ENCODE measurements around the gene AP1M2.
A peak's percentile ranks its signal among the peaks of the same experiment; 100 is the strongest.

The AP1M2 gene

DNA sequence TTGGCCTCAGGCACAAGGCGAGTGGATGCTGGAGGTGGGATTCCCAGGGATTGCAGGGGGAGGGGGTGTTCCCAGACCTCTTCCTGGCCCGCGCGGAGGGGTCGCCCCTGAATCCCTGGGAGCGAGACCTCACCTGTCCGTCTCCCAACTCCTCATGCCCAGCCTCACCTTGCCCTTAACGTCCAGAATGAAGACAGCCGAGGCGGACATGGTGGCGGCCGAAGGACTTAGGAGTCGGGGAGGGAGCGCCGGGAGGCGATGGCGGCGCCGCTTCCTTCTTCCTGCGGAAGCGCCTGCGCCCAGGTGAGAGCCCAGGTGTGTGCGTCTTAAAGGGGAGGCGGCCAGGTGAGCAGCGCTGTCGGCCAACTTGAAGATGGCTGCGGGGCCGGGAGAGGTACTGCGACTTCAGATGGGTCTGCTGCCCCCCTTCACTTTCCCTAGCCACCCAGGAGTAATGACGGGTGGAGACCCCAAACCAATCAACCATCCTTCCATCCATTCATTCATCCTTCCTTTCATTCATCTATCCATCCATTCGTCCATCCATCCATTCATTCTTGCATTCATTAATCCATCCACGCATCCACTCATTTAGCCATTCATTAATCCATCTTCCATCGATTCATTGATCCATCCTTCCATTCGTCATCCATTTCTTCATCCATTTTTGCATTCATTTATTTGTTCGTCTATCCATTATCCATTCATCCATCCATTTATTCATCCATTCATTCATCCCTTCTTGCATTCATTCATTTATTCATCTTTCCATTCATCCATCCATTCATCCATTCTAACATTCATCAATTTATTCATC is at the start of gene AP1M2:
AP1M2 (minus strand) TSS at position 291 of the 817 bp plus-strand sequence; CDS start at position 210, 81 bp downstream.
- DNase-seq = no peak

DNA sequence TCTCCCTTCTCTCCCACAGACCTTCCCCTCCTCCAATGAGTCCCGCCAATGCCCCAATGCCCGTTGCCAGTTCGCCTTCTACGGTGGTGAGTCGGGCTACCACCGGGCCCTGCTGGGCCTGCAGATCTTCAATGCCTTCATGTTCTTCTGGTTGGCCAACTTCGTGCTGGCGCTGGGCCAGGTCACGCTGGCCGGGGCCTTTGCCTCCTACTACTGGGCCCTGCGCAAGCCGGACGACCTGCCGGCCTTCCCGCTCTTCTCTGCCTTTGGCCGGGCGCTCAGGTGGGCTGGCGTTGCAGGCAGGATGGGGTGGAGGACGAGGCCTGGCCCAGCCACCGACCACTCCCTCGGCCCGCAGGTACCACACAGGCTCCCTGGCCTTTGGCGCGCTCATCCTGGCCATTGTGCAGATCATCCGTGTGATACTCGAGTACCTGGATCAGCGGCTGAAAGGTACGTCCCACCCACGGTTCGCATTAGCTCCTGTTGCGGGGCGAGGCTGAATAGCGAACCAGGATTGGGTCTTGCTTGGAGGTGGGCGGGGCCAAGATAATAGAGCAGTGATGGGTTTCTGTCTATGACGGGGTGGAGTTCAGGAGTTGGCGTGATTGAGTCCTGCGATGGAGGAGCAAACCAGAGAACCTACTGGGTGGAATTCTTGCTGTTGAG is 49.3 kb upstream of the AP1M2 start:
- no peak for DNase-seq

DNA sequence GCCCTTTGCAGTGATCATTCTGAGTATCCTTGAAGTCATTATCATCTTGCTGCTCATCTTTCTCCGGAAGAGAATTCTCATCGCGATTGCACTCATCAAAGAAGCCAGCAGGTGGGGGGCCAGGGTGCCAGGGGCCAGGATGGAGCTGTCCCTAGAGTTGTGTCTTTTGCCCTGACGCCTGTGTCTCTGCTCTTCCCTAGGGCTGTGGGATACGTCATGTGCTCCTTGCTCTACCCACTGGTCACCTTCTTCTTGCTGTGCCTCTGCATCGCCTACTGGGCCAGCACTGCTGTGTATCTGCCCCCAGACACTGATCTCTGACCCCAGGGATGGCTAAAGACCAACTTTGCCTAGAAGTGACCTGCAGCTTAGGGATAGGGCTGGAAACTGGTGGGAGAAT is 47.9 kb upstream of the AP1M2 start:
- no peak for DNase-seq

DNA sequence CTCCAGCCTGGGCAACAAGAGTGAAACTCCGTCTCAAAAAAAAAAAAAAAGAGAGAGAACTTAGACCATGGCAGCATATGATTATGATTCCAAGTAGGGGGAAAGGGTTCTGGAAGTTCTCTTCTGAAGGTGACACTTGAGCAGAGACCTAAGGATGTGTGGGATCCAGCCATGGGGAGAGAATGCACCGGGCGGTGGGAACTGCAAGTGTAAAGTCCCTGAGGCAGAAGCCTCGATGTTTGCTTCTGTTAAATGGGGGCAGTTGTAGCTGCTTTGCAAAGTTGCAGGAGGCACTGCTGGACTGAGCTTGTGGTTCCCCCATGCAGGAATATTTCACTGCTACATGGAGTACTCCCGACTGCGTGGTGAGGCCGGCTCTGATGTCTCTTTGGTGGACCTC is 47.3 kb upstream of the AP1M2 start:
- DNase-seq = no peak

DNA sequence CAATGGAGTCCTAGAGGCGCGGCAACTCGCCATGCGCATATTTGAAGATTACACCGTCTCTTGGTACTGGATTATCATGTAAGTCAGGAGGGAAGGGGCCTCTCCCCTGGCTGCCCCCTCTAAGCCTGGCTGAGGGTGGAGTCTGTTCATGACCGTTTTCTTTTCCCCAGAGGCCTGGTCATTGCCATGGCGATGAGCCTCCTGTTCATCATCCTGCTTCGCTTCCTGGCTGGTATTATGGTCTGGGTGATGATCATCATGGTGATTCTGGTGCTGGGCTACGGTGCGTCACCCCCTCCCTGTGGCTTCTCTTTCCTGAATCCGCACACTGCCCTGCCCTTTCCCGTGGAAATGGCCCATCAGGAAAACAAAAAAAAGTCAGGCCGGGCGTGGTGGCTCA is 44.8 kb upstream of the AP1M2 start:
- no peak for DNase-seq

DNA sequence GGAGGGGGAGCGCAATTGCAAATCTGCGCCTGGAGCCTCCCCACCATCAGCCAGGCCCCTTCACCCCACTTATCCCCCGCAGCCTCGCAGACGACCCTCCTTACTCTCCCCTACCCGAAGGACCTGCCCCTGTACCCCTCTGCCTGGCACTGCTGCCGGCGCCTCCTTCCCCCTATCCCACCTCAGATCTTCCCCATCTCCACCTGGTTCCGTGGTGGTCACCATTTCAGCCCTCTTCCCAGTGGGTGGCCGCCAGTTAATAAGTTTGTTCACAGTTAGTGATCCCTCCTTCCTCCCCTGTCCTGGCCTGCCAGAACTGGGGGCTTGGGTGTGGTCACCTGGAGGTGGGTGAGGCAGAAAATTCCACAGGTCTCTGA is 38.6 kb upstream of the AP1M2 start:
- no peak for DNase-seq

DNA sequence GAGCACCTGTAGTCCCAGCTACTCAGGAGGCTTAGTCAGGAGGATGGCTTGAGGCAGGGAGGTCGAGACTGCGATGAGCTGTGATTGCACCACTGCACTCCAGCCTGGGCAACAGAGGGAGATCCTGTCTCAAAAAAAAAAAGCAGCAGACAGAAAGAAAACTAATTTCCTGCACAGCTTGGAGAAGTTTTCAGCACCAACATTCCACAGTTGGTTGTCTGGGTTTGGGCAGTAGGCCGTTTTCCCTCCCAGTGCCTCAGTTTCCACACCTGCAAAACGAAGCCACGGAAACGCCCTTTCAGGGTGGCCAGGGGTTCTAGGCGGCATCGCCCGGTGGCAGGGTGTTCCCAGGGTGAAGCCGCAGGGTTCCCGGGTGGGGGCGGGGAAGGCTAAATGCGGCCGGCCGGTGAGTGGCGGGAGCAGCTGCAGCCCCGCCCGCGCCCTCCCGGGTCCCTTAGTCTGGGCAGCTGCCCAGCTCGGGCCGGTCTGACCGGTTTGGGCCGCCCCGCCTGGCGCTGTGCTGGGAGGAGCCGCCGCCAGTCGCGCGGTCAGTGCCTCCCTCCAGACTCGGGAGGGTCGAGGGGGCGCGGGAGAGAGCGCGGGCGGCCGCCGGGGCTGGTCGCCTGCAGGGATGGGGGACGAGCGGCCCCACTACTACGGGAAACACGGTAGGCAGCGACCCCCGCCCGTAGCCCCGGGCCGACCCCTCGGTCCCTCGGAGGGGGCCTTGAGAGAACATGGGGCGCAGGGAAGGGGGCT is 38.1 kb upstream of the AP1M2 start, which contains the start of gene SLC44A2:
SLC44A2 (plus strand) TSS at position 551 of the 759 bp plus-strand sequence; CDS start at position 632, 81 bp downstream.
- no peak for DNase-seq

DNA sequence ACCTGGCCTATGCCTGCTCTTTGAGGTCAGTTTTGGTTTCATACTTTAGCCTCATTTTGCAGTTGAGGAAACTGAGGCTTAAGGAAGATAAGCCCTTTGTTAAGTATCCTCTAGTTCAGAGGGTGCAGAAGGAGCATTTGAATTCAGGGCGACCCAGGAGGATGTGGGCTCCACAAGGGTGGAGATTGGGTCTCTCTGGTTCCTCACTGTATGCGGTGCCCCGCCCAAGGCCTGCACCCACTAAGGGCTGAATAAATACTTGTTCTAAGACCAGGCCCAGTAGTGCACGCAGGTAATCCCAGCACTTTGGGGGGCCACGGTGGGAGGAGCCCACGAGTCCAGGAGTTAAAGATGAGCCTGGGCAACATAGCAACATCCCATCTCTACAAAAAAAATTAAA is 37.5 kb upstream of the AP1M2 start:
- no peak for DNase-seq

DNA sequence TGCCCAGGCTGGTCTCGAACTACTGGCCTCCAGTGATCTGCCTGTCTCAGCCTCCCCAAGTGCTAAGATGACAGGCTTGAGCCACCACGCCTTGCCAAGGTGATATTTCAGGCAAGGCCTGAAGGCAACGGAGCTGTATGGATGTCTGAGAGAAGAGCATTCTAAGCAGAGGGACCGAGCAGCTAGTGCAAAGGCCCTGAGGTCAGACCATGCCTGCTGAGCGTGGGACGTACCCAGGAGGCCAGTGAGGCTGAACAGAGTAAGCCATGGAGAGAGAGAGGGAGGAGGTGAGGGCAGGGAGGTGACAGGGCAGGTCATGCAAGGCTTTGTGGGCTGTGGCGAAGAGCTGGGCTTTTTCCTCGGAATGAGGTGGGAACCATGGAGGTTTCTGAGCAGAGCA is 34.9 kb upstream of the AP1M2 start:
- no peak for DNase-seq

DNA sequence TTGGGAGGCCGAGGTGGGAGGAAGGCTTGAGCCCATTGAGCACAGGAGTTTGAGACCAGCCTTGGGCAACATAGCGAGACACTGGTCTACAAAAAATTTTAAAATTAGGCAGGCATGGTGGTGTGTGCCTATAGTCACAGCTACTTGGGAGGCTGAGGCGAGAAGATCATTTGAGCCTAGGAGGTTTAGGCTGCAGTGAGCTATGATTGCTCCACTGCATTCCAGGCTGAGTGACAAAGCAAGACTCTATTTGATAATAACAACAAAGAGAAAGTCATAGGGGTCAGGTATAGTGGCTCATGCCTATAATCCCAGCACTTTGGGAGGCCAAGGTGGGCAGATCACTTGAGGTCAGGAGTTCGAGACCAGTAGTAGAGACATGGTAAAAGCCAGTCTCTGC is 33.7 kb upstream of the AP1M2 start:
- no peak for DNase-seq

DNA sequence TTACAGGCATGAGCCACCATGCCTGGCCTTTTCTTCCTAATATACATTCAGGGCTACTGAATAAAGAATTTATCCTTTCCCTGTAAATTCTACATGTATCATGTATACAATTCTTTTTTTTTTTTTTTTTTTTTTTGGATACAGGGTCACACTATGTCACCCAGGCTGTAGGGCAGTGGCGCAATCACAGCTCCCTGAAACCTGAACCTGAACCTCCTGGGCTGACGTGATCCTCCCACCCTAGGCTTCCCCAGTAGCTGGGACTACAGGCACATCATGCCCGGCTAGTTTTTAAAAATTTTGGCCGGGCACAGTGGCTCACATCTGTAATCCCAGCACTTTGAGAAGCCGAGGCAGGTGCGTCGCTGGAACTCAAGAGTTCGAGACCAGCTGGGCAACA is 31.7 kb upstream of the AP1M2 start:
- DNase-seq = no peak

DNA sequence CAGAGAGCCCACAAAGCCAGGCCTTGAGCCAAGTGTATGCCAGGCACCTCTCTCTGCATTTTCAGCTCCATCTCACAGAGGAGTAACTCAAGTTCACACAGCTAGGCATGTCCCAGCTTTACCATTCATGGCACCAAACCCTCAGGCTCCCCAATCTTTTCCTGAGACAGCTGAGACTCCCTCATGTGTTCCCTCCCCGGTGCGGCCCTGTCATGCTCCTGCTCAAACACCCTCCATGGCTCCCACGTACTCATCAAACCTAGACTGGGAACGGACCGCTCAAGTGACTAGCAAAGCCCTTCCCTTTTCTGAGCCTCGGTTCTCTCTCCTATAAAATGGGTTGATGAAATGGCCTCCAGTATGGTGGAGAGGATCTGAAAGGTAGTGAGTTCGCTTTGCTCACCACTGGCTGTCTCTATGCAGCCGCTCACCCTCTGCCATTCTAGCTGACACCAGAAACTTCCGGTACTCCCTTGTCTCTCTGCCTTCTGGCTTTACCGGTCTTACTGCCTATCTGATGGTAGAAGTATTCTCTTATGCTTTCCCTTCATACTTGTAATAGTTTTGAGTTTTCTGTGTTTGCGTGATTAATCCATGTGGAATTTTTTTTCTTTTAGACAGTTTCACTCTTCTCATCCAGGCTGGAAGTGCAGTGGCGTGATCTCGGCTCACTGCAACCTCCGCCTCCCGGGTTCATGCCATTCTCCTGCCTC is 30.5 kb upstream of the AP1M2 start:
- DNase-seq = no peak

DNA sequence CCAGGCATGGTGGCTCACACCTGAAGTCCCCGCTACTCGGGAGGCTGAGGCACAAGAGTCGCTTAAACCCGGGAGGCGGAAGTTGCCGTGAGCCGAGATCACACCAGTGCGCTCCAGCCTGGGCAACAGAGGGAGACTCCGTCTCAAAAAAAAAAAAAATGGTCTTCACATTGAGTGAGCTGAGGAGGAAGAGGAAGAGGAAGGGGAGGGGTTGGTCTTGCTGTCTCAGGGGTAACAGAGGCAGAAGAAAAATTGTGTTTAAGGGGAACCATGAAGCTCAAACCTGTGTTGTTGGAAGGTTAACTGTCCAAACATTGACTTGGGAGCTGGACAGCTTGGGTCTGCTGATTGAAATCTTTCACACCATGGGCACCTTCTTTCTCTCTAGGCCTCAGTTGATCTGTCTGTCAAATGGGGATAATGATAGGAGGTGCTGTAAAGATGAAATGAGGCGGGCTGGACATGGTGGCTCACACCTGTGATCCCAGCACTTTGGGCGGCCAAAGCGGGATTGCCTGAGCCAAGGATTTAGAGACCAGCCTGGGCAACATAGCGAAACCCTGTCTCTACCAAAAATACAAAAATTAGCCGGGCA is 28.4 kb upstream of the AP1M2 start:
- no peak for DNase-seq

DNA sequence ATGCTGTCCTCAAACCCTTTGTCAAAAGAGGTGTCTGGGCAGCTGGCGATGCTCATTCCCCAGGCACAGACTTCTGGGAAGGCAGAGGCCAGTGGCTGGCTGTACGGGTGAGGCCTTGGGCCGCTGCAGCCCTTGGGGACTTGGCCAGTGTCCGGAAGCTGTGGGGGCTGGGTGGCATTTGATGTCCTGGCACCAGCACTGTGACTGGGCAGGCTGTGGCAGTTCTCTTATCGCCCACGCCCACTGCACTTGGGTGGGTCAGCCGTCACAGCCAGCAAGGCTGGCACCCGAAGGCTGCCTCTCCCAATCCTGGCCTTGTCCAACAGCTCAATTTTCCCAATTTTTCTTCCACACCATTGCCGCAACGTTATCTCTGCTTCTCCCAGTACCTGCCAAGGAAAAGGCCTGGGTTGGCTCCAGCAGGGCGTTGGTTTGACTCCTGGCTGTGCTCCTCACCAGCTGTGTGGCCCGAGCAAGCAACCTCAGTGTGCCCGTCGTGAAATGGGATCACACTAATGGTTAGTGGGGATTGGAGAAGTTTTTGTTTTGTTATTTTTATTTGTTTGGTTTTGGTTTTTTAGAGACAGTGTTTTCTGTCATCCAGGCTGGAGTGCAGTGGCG is 25.5 kb upstream of the AP1M2 start:
- DNase-seq = no peak

DNA sequence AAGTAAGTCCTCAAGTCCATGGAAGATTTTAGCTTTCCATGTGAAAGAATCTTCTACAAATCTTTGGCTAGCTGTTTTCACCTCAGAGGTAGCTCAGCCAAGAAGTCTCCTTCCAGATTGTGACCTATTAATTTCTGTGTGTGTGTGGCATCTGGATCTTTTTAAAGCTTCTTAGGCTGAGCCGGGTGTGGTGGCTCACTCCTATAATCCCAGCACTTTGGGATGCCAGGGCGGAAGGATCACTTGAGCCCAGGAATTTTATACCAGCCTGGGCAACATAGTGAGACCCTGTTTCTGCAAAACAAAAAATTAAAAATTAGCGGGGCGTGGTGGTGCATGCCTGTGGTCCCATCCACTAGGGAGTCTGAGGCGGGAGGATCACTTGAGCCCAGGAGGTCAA is 24.8 kb upstream of the AP1M2 start:
- DNase-seq = no peak

DNA sequence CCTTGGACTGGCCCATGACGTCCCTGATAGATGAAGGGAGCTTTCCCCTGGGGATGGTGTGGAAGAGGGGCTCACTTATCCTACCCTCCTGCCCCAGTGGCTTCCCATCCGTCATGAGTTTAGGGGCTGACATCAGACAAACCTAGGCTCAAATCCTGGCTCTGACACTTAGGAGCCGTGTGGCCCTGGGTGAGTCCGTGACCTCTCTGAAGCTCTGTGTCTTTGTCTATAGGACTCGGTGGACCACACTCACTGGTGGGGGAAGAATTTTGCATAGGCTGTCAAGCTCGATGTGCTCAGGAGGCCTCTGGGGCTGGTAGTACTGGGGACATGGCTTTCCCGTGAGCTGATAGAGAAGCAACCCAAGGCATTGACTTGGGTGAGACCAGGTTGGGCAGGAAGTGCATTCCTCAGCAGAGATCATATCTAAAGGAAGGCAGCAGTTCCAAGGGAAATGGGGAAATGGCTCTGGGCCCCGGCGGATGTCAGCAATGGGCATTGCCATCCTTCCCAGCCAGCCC is 17.4 kb upstream of the AP1M2 start:
- peak; percentile 52 for DNase-seq

DNA sequence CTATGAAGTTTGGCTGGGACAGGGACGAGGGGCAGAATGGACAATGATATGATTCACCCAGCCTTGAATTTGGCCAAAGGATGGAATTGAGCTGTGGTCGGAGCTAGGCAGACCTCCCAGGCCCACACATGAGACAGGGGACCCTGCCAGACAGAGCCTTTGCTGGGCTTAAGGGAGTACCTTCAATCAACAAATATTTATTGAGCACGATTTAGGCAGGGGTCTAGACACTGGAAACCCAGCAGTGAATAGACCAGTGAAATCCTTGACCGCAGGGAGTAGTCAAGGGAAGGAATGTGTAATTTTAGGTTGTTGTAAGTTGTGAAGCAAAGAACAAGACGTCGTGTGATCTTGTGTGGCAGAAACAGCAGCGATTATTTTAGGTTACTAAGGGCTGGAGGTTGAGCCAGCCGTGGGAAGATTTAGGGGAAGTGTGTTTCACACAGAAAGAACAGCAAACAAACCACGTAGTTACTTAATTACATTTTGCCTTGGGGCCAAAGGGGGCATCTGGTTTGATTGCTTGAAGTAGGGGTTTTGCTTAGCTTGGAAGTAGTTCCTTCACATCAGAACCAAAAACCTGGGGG is 16.9 kb upstream of the AP1M2 start:
- DNase-seq = no peak

DNA sequence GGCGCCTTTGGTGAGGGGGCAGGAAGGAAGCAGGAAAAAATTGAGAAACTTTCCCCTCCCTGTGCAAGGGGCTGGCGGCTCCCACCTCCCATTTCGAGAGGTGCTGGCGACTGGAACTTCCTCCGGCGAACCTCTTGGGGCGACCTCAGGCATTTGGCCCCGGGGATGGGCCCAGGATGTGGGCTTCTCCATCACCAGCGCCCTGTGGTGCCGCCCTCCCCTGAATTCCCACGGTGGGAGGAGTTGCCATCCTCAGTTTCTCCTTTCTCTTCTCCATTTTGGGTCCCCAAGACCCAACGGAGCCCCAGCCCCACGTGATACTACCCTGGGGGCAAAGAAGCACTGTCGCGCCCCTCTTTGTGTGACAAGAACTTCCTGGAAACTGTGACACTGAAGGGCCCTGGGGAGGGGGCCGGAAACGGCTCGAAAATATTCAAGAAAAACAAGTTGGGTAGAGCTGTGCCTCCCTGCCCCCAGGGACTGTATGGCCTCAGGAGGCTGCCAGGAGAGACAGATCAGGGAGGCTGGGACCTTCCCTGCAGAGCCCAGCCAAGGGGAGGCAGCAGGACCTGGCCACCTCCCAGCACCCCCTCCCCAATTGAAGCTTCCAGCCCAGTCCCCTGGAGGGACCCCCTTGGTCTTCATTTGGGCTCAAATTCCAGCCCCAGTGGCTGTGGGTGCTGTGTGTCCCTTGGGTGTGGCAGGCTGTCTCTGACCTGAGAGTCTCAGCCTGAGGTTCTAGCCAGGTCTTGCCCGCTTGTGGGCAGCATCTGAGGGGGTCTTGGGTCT is 16.2 kb upstream of the AP1M2 start:
- DNase-seq = peak; percentile 80

DNA sequence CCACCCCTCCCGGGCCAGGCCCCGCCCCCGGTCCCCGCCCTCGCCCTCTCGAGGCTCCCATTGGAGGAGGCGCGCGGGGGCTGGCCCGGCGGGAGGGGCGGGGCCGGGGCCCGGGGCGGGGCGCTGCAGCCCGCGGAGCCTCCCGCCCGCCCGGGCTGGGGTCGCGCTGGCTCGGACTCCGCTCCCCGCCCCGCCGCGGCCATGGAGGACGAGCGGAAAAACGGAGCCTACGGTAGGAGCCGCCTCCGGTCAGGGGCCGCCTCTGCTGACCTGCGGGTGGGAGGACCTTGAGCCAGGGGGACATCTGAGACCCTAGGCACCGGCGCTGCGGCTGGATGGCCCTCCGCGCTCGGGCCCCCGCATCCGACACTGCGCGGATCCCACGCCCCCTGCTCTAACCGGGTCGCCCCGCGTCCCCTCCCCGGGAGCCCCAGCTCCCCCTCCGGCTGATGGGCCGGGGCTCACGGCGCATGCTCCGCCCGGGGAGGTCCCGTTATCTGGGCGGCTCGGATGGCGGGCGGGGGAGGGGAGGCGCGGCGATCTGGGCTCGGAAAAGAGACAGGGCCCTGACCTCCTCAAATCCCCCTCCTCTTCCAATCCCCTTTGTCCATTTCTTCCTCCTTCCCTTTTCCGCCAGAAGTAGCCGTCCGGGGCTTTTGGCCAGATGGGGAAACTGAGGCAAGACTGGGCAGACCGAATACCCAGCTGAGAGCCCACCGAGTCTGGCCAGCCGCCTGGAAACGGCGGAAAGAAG is 15.4 kb upstream of the AP1M2 start:
- peak; percentile 91 for DNase-seq

DNA sequence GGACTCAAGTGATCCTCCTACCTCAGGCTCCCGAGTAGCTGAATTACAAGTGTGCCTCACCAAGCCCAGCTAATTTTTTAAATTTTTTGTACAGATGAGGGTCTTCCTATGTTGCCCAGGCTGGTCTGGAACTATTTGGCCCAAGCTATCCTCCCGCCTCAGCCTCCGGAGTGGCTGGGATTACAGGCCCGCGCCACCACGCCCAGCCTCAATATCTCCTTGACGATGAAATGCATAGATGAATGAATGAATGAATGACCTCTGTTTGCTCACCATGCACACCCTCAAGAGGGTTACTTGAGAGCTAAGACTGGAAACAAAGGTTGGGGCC is 14.9 kb upstream of the AP1M2 start:
- no peak for DNase-seq
